Breast epithelium (tissue), 4 donors: ENCODE results near the gene CCDC6. TPM values are rescaled to one million over a fixed set of nuclear protein-coding genes. Genes with fewer than 3 reads are reported as not detected.
A peak's percentile ranks its signal among the peaks of the same experiment; 100 is the strongest.
"Not testable (repeated sequence)": the region's sequence is repeated elsewhere in the genome, so short reads cannot be mapped to it uniquely, and the experiment has no call there.

Experiments used
- DNase-seq, 2 donors: peaks; one replicate each; pipeline ENCODE4 v3.0.0-alpha.2; 2019; ENCODE audit warnings: low spot score in 2 of 2
- H3K27ac ChIP-seq, 2 donors: fragments of 200-600 bp; sonication (generic) in 1 of 2; one replicate each; pipeline ENCODE4 v1.5.1; 2016 to 2019; ENCODE audit warnings: mild to moderate bottlenecking in 1 of 2
- H3K27me3 ChIP-seq, 2 donors: fragments of 200-600 bp; sonication (generic) in 1 of 2; one replicate each; pipeline versions ENCODE4 v1.5.1 to v1.6.0; 2017 to 2019; ENCODE audit warnings: control low read depth in 1 of 2, mild to moderate bottlenecking in 1 of 2
- H3K36me3 ChIP-seq: fragments of 200-600 bp; one replicate; pipeline ENCODE4 v1.5.1; 2019
- H3K4me1 ChIP-seq, 2 donors: fragments of 200-600 bp; sonication (generic); one replicate each; pipeline ENCODE4 v1.5.1; 2016 to 2019; ENCODE audit warnings: control low read depth in 1 of 2
- H3K4me3 ChIP-seq, 3 donors: fragments of 200-600 bp; sonication (generic); 1 replicate in 2 of 3; 2 replicates in 1 of 3; pipeline ENCODE4 v1.5.1; 2016 to 2019; ENCODE audit warnings: mild to moderate bottlenecking in 3 of 3, moderate library complexity in 2 of 3
- H3K9me3 ChIP-seq, 2 donors: fragments of 200-600 bp; sonication (generic) in 1 of 2; one replicate each; pipeline ENCODE4 v1.5.1; 2016 to 2019; ENCODE audit warnings: control low read depth in 1 of 2
- CTCF ChIP-seq, 3 donors: fragments of 450-650 bp; IDR thresholded peaks; one replicate each; pipeline ENCODE4 v1.5.1; 2016 to 2017; ENCODE audit warnings: antibody characterized with exemption in 3 of 3, mild to moderate bottlenecking in 3 of 3, moderate library complexity in 3 of 3
- POLR2A ChIP-seq: fragments of 450-650 bp; IDR thresholded peaks from one replicate; pipeline ENCODE4 v1.6.1; 2016; ENCODE audit warnings: antibody characterized with exemption, mild to moderate bottlenecking, moderate library complexity
- POLR2AphosphoS5 ChIP-seq, 3 donors: sonication (generic); formaldehyde crosslinking; IDR thresholded peaks; one replicate each; pipeline ENCODE4 v1.6.1; 2017; ENCODE audit warnings: antibody characterized with exemption in 3 of 3
- intact Hi-C: fragments of 100-400 bp; cut with DNase I; formaldehyde crosslinking; loops from one replicate; pipeline ENCODE4 v1.15.1; 2023; ENCODE audit warnings: low total_unique reads
- total RNA-seq, 3 donors: library from RNA; depleted of rRNA; stranded (reverse); fragments of >200 nt; gene quantifications; one replicate each; pipeline ENCODE4 v1.1.0, GENCODE V29; 2016

CCDC6 gene
- total RNA-seq, 3 donors from 2014 or later: 31.4 to 85.6 (median 44.9) TPM

GRCh38 chr10:59878289-59878688, 28.1 kb downstream of the CCDC6 start:
- intact Hi-C loops: no loop called here
- H3K9me3 ChIP-seq: no peaks in the 10 kb centered on the region
- no peak for DNase-seq
- no peaks in the 10 kb centered on the region for H3K27me3 ChIP-seq
- H3K27ac ChIP-seq: no peak overlapping the region
- no peaks in the 10 kb centered on the region for H3K4me1 ChIP-seq
- H3K4me3 ChIP-seq: no peak overlapping the region
- no peaks in the 10 kb centered on the region for H3K36me3 ChIP-seq
- TF ChIP-seq POLR2AphosphoS5 (IDR thresholded peaks at IDR 0.05) (no peak), POLR2A (no peak), CTCF (IDR thresholded peaks at IDR 0.05) (no peak)

GRCh38 chr10:59877191-59877671, 29.1 kb downstream of the CCDC6 start:
- intact Hi-C loops: no loop called here
- Histone ChIP-seq H3K36me3 (no peaks in the 10 kb centered on the region), H3K27me3 (no peaks in the 10 kb centered on the region), H3K9me3 (no peaks in the 10 kb centered on the region), H3K27ac (no peak overlapping the region), H3K4me1 (no peaks in the 10 kb centered on the region), H3K4me3 (no peak overlapping the region)
- TF ChIP-seq POLR2A: no peak
- no peak for TF ChIP-seq CTCF (IDR thresholded peaks at IDR 0.05)
- no peak for TF ChIP-seq POLR2AphosphoS5 (IDR thresholded peaks at IDR 0.05)
- no peak for DNase-seq

GRCh38 chr10:59876695-59877094, 29.7 kb downstream of the CCDC6 start:
- Histone ChIP-seq H3K4me3 (no peak overlapping the region), H3K27me3 (no peaks in the 10 kb centered on the region), H3K4me1 (no peaks in the 10 kb centered on the region), H3K9me3 (no peaks in the 10 kb centered on the region), H3K36me3 (no peaks in the 10 kb centered on the region), H3K27ac (no peak overlapping the region)
- DNase-seq: no peak
- intact Hi-C loops: no loop called here
- TF ChIP-seq POLR2AphosphoS5 (IDR thresholded peaks at IDR 0.05): no peak
- no peak for TF ChIP-seq CTCF (IDR thresholded peaks at IDR 0.05)
- no peak for TF ChIP-seq POLR2A

- DNase-seq, intact Hi-C loops, H3K27ac ChIP-seq, H3K27me3 ChIP-seq, H3K36me3 ChIP-seq, H3K4me3 ChIP-seq, H3K4me1 ChIP-seq, H3K9me3 ChIP-seq: not testable (repeated sequence)
These were observed 30.1 kb downstream of the CCDC6 start for GRCh38 chr10:59876208-59876607.

- TF ChIP-seq POLR2AphosphoS5 (IDR thresholded peaks at IDR 0.05) (no peak), POLR2A (no peak), CTCF (IDR thresholded peaks at IDR 0.05) (no peak)
- H3K36me3 ChIP-seq: no peaks in the 10 kb centered on the region
- H3K27ac ChIP-seq: peak overlapping the region; percentile 78 to 79
- no peaks in the 10 kb centered on the region for H3K27me3 ChIP-seq
- H3K9me3 ChIP-seq: no peaks in the 10 kb centered on the region
- intact Hi-C loops: loop anchor here (2.0 kb wide), 1 partner anchor 25 kb away; no protein-coding TSS in a partner anchor
- no peak for DNase-seq
- no peaks in the 10 kb centered on the region for H3K4me1 ChIP-seq
- H3K4me3 ChIP-seq: peak overlapping the region in 1 of 3 donors; percentile 15
These were observed 32.5 kb downstream of the CCDC6 start for GRCh38 chr10:59873896-59874295.
